Pancreas (tissue), 10 donors: Measurements from ENCODE around the gene BRD3OS. TPM values are rescaled to one million over a fixed set of nuclear protein-coding genes. Genes with fewer than 3 reads are reported as not detected.

Experiments used
- ATAC-seq, 4 donors: fragments of 200-7000 bp; cut with Tn5 transposase; one replicate each; pipeline versions ENCODE4 v1.8.0 to v1.9.1; 2020; ENCODE audit warnings: mild to moderate bottlenecking in 4 of 4, moderate library complexity in 4 of 4
- DNase-seq, 6 donors: peaks; one replicate each; pipeline ENCODE4 v3.0.0-alpha.2; 2020
- FAIRE-seq: peaks from 2 replicates; lab custom pipeline; 2012; peaks lifted over from hg19 to GRCh38; lab: Jason Lieb, UNC
- H3K27ac ChIP-seq, 4 donors: fragments of 200-600 bp; sonication (generic); 1 replicate in 3 of 4; 2 replicates in 1 of 4; pipeline versions ENCODE4 v1.5.0 to v1.8.0; 2020
- H3K27me3 ChIP-seq, 4 donors: fragments of 200-600 bp; one replicate each; pipeline ENCODE4 v1.8.0; 2021
- H3K36me3 ChIP-seq, 3 donors: fragments of 200-600 bp; sonication (generic) in 1 of 3; one replicate each; pipeline versions ENCODE4 v1.5.0 to v1.8.0; 2020 to 2021
- H3K4me1 ChIP-seq, 3 donors: fragments of 200-600 bp; one replicate each; pipeline ENCODE4 v1.8.0; 2021
- H3K4me3 ChIP-seq, 4 donors: fragments of 200-600 bp; sonication (generic) in 2 of 4; one replicate each; pipeline versions ENCODE4 v1.5.0 to v1.8.0; 2020 to 2021
- H3K9me3 ChIP-seq, 4 donors: fragments of 200-600 bp; one replicate each; pipeline ENCODE4 v1.8.0; 2021
- WGBS, 2 donors: extraction: QIAGEN DNeasy Blood & Tissue Kit; methylation state at CpG; one replicate each; pipeline ENCODE4 v1.1.7; 2013; 5-methylcytosine and 5-hydroxymethylcytosine counted together
- intact Hi-C, 3 donors: fragments of 100-400 bp; cut with DNase I; formaldehyde crosslinking; loops; one replicate each; pipeline versions ENCODE4 v1.11.1 to v1.14.2; 2022
- polyA plus RNA-seq, 2 donors: library from polyadenylated mRNA; stranded (reverse); fragments of 200-250 nt; gene quantifications; one replicate each; pipeline ENCODE4 v1.2.3, GENCODE V29; 2013
- total RNA-seq, 6 donors: library from RNA; stranded (reverse); fragmentation: NEBNext Ultra II Directional in 4 of 6; extraction: Animal tissue kit (Norgen Biotek cat#: 25700) in 4 of 6; gene quantifications; one replicate each; pipeline versions ENCODE4 v1.2.1 to v1.2.4, GENCODE V29; 2021 to 2023
- TF ChIP-seq, protein P1 (sequence below), 4 donors: fragments of 200-600 bp; sonication (generic) in 3 of 4; IDR thresholded peaks; one replicate each; pipeline versions ENCODE4 v1.5.0 to v1.8.0; 2021; ENCODE audit warnings: antibody characterized with exemption in 4 of 4
- donor health status: healthy with polysubstance abuse.
- donor health status: DM: no; HTN: no; CAD: no; lungs with moderate emphysema.
- donor health status: DM: no; HTN: no; CAD: no.
- donor health status: control.
- donor health status: control.
- donor health status: Bipolar disorder and iron deficiency.
- donor health status: DM: yes; HTN: yes; CAD: no.
- donor health status: DM: no; HTN: no; CAD: no.
- donor health status: DM: no; HTN: no; CAD: no.
- donor health status: DM: yes; HTN: yes; CAD: no.

The BRD3OS gene
- total and polyA plus RNA-seq, 8 donors, result 4.8 to 12.5 (median 7.3) TPM

GRCh38 chr9:133998915-133999595 is 26.2 kb upstream of the BRD3OS start:
- TF ChIP-seq, protein P1, sequence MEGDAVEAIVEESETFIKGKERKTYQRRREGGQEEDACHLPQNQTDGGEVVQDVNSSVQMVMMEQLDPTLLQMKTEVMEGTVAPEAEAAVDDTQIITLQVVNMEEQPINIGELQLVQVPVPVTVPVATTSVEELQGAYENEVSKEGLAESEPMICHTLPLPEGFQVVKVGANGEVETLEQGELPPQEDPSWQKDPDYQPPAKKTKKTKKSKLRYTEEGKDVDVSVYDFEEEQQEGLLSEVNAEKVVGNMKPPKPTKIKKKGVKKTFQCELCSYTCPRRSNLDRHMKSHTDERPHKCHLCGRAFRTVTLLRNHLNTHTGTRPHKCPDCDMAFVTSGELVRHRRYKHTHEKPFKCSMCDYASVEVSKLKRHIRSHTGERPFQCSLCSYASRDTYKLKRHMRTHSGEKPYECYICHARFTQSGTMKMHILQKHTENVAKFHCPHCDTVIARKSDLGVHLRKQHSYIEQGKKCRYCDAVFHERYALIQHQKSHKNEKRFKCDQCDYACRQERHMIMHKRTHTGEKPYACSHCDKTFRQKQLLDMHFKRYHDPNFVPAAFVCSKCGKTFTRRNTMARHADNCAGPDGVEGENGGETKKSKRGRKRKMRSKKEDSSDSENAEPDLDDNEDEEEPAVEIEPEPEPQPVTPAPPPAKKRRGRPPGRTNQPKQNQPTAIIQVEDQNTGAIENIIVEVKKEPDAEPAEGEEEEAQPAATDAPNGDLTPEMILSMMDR (IDR thresholded peaks at IDR 0.05), result no peak
- no peak for ATAC-seq
- 89 to 95% methylated on average over 1 of the region's 1 CpG for WGBS, 2 donors
- no peak overlapping the region for H3K27ac ChIP-seq
- no peak for FAIRE-seq
- H3K27me3 ChIP-seq, result no peaks in the 10 kb centered on the region
- no peak overlapping the region for H3K4me3 ChIP-seq
- DNase-seq, result no peak
- peaks cover 0 to 2% (median 2%) of the 10 kb centered on the region in 3 donors for H3K4me1 ChIP-seq
- H3K9me3 ChIP-seq, result no peaks in the 10 kb centered on the region
- no peaks in the 10 kb centered on the region for H3K36me3 ChIP-seq
- intact Hi-C loops, result loop anchor here (5.0 to 10.0 kb wide), 4 partner anchors 204 to 464 kb away; partner anchors contain the start of gene ADAMTSL2 (in 1 of the 3)

GRCh38 chr9:133999851-134000265 is 25.4 kb upstream of the BRD3OS start:
- Histone ChIP-seq H3K9me3 (no peaks in the 10 kb centered on the region), H3K36me3 (no peaks in the 10 kb centered on the region), H3K4me1 (no peaks in the 10 kb centered on the region), H3K27me3 (no peaks in the 10 kb centered on the region), H3K4me3 (no peak overlapping the region), H3K27ac (no peak overlapping the region)
- intact Hi-C loops, result loop anchor here (5.0 to 10.0 kb wide), 4 partner anchors 205 to 465 kb away; partner anchors contain the start of gene ADAMTSL2 (in 1 of the 3)
- FAIRE-seq (no peak), ATAC-seq (no peak), DNase-seq (no peak)
- TF ChIP-seq, protein P1 (IDR thresholded peaks at IDR 0.05), result no peak
- 90 to 96% methylated on average over 6 of the region's 6 CpGs for WGBS, 2 donors

DNA sequence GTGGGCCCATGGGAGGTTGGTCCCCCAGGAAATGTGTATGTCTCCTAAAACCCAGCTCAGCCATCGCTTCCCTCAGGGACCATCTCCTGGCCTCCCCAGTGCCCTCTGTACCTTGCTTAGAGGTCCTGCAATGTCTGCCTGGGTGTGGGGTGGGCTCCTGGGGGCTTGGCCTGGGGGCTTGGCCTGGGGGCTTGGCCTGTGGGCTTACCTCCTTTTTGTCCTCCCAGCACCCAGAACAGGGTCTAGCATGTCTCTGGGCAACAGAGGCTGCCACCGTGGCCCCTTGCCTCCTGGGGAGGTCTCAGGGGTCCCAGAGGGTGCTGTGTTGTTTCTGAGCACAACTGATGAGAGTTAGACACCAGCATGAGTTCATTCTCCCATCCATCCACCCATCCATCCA is 22.5 kb upstream of the BRD3OS start:
- no peaks in the 10 kb centered on the region for H3K9me3 ChIP-seq
- DNase-seq (no peak), FAIRE-seq (no peak), ATAC-seq (no peak)
- intact Hi-C loops, result no loop called here
- no peak overlapping the region for H3K27ac ChIP-seq
- no peaks in the 10 kb centered on the region for H3K36me3 ChIP-seq
- H3K4me1 ChIP-seq, result no peaks in the 10 kb centered on the region
- no peaks in the 10 kb centered on the region for H3K27me3 ChIP-seq
- TF ChIP-seq, protein P1 (IDR thresholded peaks at IDR 0.05), result no peak
- 70 to 78% methylated on average over 2 of the region's 2 CpGs for WGBS, 2 donors
- H3K4me3 ChIP-seq, result no peak overlapping the region

DNA sequence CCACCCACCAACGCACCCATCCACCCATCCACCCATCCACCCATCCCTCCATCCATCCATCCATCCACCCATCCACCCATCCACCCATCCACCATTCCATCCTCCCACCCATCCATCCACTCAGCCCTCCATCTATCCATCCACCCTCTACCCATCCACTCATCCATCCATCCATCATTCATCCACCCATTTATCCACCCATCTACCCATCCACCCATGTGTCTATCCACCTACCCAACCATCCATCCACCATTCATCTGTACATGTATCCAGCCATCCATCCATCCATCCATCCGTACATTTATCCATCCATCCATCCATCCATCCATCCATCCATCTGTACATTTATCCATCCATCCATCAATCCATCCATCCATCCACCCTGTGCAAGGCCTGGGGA is 22.0 kb upstream of the BRD3OS start:
- WGBS, 2 donors, result 78% methylated on average over 2 of the region's 2 CpGs
- TF ChIP-seq, protein P1 (IDR thresholded peaks at IDR 0.05), result no peak
- FAIRE-seq, result no peak
- DNase-seq, result no peak
- H3K9me3 ChIP-seq, result no peaks in the 10 kb centered on the region
- no peaks in the 10 kb centered on the region for H3K4me1 ChIP-seq
- H3K27me3 ChIP-seq, result no peaks in the 10 kb centered on the region
- no peak overlapping the region for H3K4me3 ChIP-seq
- intact Hi-C loops, result no loop called here
- no peaks in the 10 kb centered on the region for H3K36me3 ChIP-seq
- ATAC-seq, result no peak
- no peak overlapping the region for H3K27ac ChIP-seq
